Cardiac muscle cell (in vitro differentiated cells and primary cell): ENCODE results near the gene ARID4B. TPM values are rescaled to one million over a fixed set of nuclear protein-coding genes. Genes with fewer than 3 reads are reported as not detected.

Source experiments
- DNase-seq, 2 donors: peaks; one replicate each; pipeline versions ENCODE4 v3.0.0 to v3.0.0-alpha.2; 2010 to 2017; ENCODE audit warnings: low read depth in 1 of 2, low spot score in 1 of 2
- H3K27ac ChIP-seq: fragments of 200-600 bp; sonication (generic); 2 replicates; pipeline ENCODE4 v1.5.1; 2016
- H3K27me3 ChIP-seq: fragments of 200-600 bp; sonication (generic); 2 replicates; pipeline ENCODE4 v1.6.0; 2016; ENCODE audit warnings: control low read depth
- H3K36me3 ChIP-seq: fragments of 200-600 bp; sonication (generic); 2 replicates; pipeline ENCODE4 v1.5.1; 2016; ENCODE audit warnings: control low read depth
- H3K4me1 ChIP-seq: fragments of 200-600 bp; sonication (generic); 2 replicates; pipeline ENCODE4 v1.8.1; 2017; ENCODE audit warnings: low read depth, mild to moderate bottlenecking, mixed run types
- H3K4me3 ChIP-seq: fragments of 200-600 bp; sonication (generic); 2 replicates; pipeline ENCODE4 v1.5.1; 2016; ENCODE audit warnings: mild to moderate bottlenecking
- H3K9me3 ChIP-seq: fragments of 200-600 bp; sonication (generic); 2 replicates; pipeline ENCODE4 v1.5.1; 2017; ENCODE audit warnings: low read depth, mild to moderate bottlenecking, control low read depth
- polyA plus RNA-seq: library from polyadenylated mRNA; unstranded; fragments of >200 nt; fragmentation: Nextera tagmentation; extraction: Ambion mirVana; gene quantifications from 2 replicates; pipeline ENCODE4 v1.2.1, GENCODE V29; 2016
- total RNA-seq: library from RNA; depleted of rRNA; stranded (reverse); fragments of >200 nt; gene quantifications from 2 replicates; pipeline ENCODE4 v1.2.3, GENCODE V29; 2016
- TF ChIP-seq, protein P1 (sequence below): IDR thresholded peaks from 2 replicates; pipeline ENCODE4 v1.5.1; 2012; ENCODE audit warnings: low read depth, mild to moderate bottlenecking, low read length

ARID4B gene
- total and polyA plus RNA-seq, 2 experiments from 2014 or later = 33.8 to 37.9 TPM

DNA sequence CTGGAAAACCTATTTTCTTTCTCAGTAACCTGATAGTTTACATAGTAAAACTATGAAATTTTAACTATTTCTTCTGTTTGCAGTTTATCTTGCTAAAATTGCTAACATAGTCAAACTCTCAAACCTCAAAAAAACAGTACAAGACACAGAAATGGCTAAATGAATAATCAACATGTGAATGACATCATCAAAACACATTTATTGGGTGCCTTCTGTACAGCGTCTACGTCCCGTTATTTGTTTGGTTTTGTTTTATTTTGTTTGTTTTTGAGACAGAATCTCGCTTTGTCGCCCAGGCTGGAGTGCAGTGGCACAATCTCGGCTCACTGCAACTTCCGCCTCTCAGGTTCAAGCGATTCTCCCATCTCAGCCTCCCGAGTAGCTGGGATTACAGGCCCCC is 178.2 kb downstream of the ARID4B start:
- H3K36me3 ChIP-seq = peaks cover 41% of the 10 kb centered on the region
- TF ChIP-seq, protein P1, sequence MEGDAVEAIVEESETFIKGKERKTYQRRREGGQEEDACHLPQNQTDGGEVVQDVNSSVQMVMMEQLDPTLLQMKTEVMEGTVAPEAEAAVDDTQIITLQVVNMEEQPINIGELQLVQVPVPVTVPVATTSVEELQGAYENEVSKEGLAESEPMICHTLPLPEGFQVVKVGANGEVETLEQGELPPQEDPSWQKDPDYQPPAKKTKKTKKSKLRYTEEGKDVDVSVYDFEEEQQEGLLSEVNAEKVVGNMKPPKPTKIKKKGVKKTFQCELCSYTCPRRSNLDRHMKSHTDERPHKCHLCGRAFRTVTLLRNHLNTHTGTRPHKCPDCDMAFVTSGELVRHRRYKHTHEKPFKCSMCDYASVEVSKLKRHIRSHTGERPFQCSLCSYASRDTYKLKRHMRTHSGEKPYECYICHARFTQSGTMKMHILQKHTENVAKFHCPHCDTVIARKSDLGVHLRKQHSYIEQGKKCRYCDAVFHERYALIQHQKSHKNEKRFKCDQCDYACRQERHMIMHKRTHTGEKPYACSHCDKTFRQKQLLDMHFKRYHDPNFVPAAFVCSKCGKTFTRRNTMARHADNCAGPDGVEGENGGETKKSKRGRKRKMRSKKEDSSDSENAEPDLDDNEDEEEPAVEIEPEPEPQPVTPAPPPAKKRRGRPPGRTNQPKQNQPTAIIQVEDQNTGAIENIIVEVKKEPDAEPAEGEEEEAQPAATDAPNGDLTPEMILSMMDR = no peak

DNA sequence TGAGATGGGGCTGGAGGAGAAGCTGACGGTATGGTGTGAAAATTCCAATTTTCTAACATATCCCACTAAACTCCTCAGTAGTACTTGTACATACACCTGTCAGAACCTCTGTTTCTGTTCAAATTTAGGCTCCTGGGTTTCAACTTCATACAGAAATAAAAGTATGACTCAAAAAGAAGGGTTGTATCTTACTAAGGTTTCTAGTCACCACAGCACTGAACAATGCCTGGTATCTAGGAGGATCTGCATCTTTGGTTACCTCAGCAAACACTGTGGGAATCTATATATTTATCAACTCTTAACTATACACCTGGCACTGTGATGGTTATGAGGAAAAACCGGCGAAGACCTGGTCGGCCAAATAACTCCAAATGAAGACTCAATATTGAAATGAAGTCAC is 180.7 kb downstream of the ARID4B start:
- Histone ChIP-seq H3K36me3 (peaks cover 46% of the 10 kb centered on the region), H3K27me3 (no peaks in the 10 kb centered on the region), H3K4me1 (no peaks in the 10 kb centered on the region), H3K9me3 (no peaks in the 10 kb centered on the region), H3K27ac (no peak overlapping the region), H3K4me3 (no peak overlapping the region)
- TF ChIP-seq, protein P1 = no peak
- no peak for DNase-seq

More for the DNA sequence above, 178.2 kb downstream of the ARID4B start:
- no peak overlapping the region for H3K27ac ChIP-seq
- no peak overlapping the region for H3K4me3 ChIP-seq
- no peaks in the 10 kb centered on the region for H3K27me3 ChIP-seq
- no peaks in the 10 kb centered on the region for H3K9me3 ChIP-seq
- no peaks in the 10 kb centered on the region for H3K4me1 ChIP-seq
- no peak for DNase-seq

DNA sequence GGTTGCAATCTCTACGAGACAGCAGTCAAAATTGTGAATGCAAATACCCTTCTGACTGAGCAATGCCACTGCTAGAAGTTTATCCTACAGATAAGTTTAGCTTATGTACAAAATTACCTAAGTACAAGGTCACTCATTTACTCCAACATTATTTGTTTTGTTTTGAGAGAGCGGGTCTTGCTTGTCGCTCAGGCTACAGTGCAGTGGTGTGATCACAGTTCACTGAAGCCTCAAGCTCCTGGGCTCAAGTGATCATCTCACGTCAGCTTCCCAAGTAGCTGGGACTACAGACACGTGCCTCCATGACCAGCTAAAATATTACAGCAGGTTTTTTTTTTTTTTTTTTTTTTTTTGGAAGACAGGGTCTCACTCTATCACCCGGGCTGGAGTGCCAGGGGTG is 182.3 kb downstream of the ARID4B start:
- Histone ChIP-seq H3K27me3 (no peaks in the 10 kb centered on the region), H3K4me1 (no peaks in the 10 kb centered on the region), H3K36me3 (peaks cover 39% of the 10 kb centered on the region), H3K9me3 (no peaks in the 10 kb centered on the region), H3K4me3 (no peak overlapping the region), H3K27ac (no peak overlapping the region)
- TF ChIP-seq, protein P1 = no peak
- no peak for DNase-seq

DNA sequence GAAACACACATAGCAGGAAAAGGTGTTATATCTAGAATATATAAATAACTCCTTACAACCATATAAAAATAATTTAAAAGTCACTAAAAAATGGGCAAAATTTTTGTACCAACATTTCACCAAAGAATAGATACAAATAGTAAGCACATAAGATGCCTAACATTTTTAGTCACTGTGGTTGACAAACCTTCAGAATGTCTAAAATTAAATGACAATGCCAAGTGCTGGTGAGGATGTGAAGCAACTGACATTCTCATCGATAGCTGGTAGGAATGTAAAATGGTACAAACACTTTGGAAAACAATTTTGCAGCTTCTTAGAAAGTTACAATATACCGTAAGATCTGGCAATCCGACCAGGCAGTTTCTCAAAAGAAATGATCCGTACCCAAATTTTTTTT is 185.0 kb downstream of the ARID4B start:
- no peaks in the 10 kb centered on the region for H3K9me3 ChIP-seq
- DNase-seq = no peak
- H3K36me3 ChIP-seq = peaks cover 42% of the 10 kb centered on the region
- H3K27me3 ChIP-seq = no peaks in the 10 kb centered on the region
- H3K4me3 ChIP-seq = no peak overlapping the region
- TF ChIP-seq, protein P1 = no peak
- H3K27ac ChIP-seq = no peak overlapping the region
- no peaks in the 10 kb centered on the region for H3K4me1 ChIP-seq

DNA sequence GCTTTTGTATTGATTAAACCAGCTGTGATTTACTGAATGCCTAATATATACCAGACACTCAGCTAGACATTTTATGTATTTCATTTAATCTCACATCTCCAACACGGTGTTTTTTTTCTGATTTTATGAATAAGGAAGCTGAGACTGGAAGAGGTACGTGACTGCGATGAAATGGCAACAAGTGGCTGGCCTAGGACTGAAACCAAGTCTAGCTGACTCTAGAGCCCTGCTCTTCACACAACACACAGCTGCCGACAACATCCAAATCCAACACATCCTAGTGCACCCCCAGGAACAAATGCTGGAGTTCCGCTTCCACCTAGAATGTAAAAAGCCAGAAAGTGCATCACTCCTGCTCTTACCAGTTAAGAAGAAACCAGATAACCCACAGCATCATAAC is 188.7 kb downstream of the ARID4B start:
- Histone ChIP-seq H3K27ac (no peak overlapping the region), H3K9me3 (no peaks in the 10 kb centered on the region), H3K4me3 (no peak overlapping the region), H3K36me3 (peaks cover 39% of the 10 kb centered on the region), H3K27me3 (no peaks in the 10 kb centered on the region), H3K4me1 (no peaks in the 10 kb centered on the region)
- DNase-seq = no peak
- TF ChIP-seq, protein P1 = no peak

DNA sequence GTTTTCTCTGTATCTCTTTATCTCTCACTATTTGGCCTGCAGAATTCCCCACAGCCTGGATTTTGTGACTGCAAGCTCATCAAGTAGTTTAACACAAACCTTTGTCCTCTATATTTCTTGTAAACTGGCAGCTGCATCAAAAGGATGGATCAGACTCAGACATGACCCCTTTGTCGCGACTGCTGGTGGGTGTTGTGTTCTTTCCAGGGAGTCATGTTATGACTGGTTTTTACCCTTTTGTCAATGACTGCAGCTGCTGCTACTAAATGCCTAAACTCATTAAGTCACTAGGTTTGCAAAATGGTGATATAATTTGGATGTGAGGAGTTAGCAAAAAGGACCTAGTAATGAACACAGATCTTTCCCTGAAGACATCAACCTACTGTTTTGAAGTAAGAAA is 189.2 kb downstream of the ARID4B start:
- Histone ChIP-seq H3K36me3 (peaks cover 41% of the 10 kb centered on the region), H3K27ac (no peak overlapping the region), H3K4me1 (no peaks in the 10 kb centered on the region), H3K4me3 (no peak overlapping the region), H3K9me3 (no peaks in the 10 kb centered on the region), H3K27me3 (no peaks in the 10 kb centered on the region)
- DNase-seq = no peak
- TF ChIP-seq, protein P1 = no peak
